ENCODE measurements around the gene LEF1.
A peak's percentile ranks its signal among the peaks of the same experiment; 100 is the strongest.

LEF1 gene

GRCh38 chr4:108171339-108172230, 2.9 kb upstream of the LEF1 start:
- no peak for TF ChIP-seq CTCF (IDR thresholded peaks at IDR 0.05; ENCODE audit: low read depth, low read length, missing control alignments)
- H3K36me3 ChIP-seq (replicated peaks), result no peaks in the 10 kb centered on the region
- peak overlapping the region; percentile 65 for H3K4me3 ChIP-seq (ENCODE audit: low read depth, low read length)
- DNase-seq, result no peak
- no peak overlapping the region for H3K27ac ChIP-seq
- peaks cover 49% of the 10 kb centered on the region for H3K27me3 ChIP-seq (replicated peaks)
- in situ Hi-C loops (cut with HindIII; ENCODE audit: low pct_ligation_motif_present, low sequenced_read_pairs), result no loop called here

GRCh38 chr4:108170631-108171338, 2.1 kb upstream of the LEF1 start:
- Histone ChIP-seq H3K36me3 (replicated peaks) (no peaks in the 10 kb centered on the region), H3K27me3 (replicated peaks) (peaks cover 55% of the 10 kb centered on the region), H3K4me3 (ENCODE audit: low read depth, low read length) (no peak overlapping the region), H3K27ac (no peak overlapping the region)
- DNase-seq, result no peak
- no peak for TF ChIP-seq CTCF (IDR thresholded peaks at IDR 0.05; ENCODE audit: low read depth, low read length, missing control alignments)
- in situ Hi-C loops (cut with HindIII; ENCODE audit: low pct_ligation_motif_present, low sequenced_read_pairs), result no loop called here

- H3K36me3 ChIP-seq (replicated peaks), result no peaks in the 10 kb centered on the region
- DNase-seq, result no peak
- no peak for TF ChIP-seq CTCF (IDR thresholded peaks at IDR 0.05; ENCODE audit: low read depth, low read length, missing control alignments)
- H3K27ac ChIP-seq, result no peak overlapping the region
- H3K27me3 ChIP-seq (replicated peaks), result peaks cover 59% of the 10 kb centered on the region
- in situ Hi-C loops (cut with HindIII; ENCODE audit: low pct_ligation_motif_present, low sequenced_read_pairs), result no loop called here
- H3K4me3 ChIP-seq (ENCODE audit: low read depth, low read length), result no peak overlapping the region
Observed at GRCh38 chr4:108169664-108170063, 932 bp upstream of the LEF1 start.

- TF ChIP-seq CTCF (IDR thresholded peaks at IDR 0.05; ENCODE audit: low read depth, low read length, missing control alignments), result no peak
- H3K27me3 ChIP-seq (replicated peaks), result peaks cover 57% of the 10 kb centered on the region
- no peaks in the 10 kb centered on the region for H3K36me3 ChIP-seq (replicated peaks)
- in situ Hi-C loops (cut with HindIII; ENCODE audit: low pct_ligation_motif_present, low sequenced_read_pairs), result no loop called here
- DNase-seq, result no peak
- H3K27ac ChIP-seq, result no peak overlapping the region
- peak overlapping the region; percentile 66 for H3K4me3 ChIP-seq (ENCODE audit: low read depth, low read length)
Observed at GRCh38 chr4:108168160-108168670, 517 bp downstream of the LEF1 start.

GRCh38 chr4:108166441-108167315, 2.1 kb downstream of the LEF1 start:
- in situ Hi-C loops (cut with HindIII; ENCODE audit: low pct_ligation_motif_present, low sequenced_read_pairs), result no loop called here
- H3K4me3 ChIP-seq (ENCODE audit: low read depth, low read length), result peak overlapping the region; percentile 66
- peak; percentile 11 for TF ChIP-seq CTCF (IDR thresholded peaks at IDR 0.05; ENCODE audit: low read depth, low read length, missing control alignments)
- H3K36me3 ChIP-seq (replicated peaks), result no peaks in the 10 kb centered on the region
- H3K27me3 ChIP-seq (replicated peaks), result peaks cover 43% of the 10 kb centered on the region
- DNase-seq, result no peak
- H3K27ac ChIP-seq, result no peak overlapping the region

All from brain microvascular endothelial cell (primary cell).